Adrenal gland (tissue), 5 donors: ENCODE results near the gene IRX2.

Experiments
- CTCF ChIP-seq, 6 experiments: fragments of 450-650 bp in 4 of 6; fragments of 200-600 bp in 2 of 6; sonication (generic) in 1 of 6; IDR thresholded peaks; 1 replicate in 5 of 6; 2 replicates in 1 of 6; pipeline versions ENCODE4 v1.5.1 to v1.8.0; 2016 to 2021; ENCODE audit warnings: antibody characterized with exemption in 6 of 6, mild to moderate bottlenecking in 2 of 6, moderate library complexity in 1 of 6
- POLR2A ChIP-seq, 2 donors: fragments of 450-650 bp; IDR thresholded peaks; one replicate each; pipeline ENCODE4 v1.6.1; 2017; ENCODE audit warnings: antibody characterized with exemption in 2 of 2, mild to moderate bottlenecking in 2 of 2, moderate library complexity in 1 of 2
- donor health status: DM: no; HTN: no; CAD: no.

- TF ChIP-seq CTCF (IDR thresholded peaks at IDR 0.05) = no peak
- TF ChIP-seq POLR2A (IDR thresholded peaks at IDR 0.05) = no peak
Measured at GRCh38 chr5:2782658-2783057, 31.2 kb upstream of the IRX2 start.
